Right hindlimb (tissue), 1 donor: ENCODE data around the gene PCID2.
"Not testable (repeated sequence)": the region's sequence is repeated elsewhere in the genome, so short reads cannot be mapped to it uniquely, and the experiment has no call there.

Experiments
- DNase-seq: peaks from one replicate; pipeline ENCODE4 v3.0.0-alpha.2; 2018

Gene PCID2

GRCh38 chr13:113162783-113163685 is 45.4 kb downstream of the PCID2 start:
- DNase-seq: no peak

- not testable (repeated sequence) for DNase-seq
Observed at GRCh38 chr13:113161975-113162374, 46.5 kb downstream of the PCID2 start.

GRCh38 chr13:113161433-113161832 is 47.0 kb downstream of the PCID2 start:
- no peak for DNase-seq

DNA sequence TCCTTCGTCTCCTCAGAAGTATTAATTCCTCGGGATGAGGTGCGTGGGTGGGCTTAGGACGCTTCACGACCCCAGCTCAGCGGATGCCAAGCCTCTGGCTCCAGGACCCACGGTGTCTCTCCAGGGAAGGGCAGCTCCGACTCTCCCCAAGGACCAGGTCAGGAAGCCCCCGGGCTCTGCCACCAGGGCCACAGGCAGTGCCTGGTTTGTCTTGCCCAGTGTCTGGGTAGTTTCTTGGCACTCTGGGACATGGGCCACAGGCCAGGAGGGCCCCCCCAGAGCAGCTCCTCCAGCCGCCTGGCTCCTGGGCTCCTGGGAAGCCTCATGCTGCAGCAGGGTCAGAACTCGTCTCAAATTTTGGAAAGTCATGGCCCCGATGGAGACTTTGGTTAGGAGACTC is 47.5 kb downstream of the PCID2 start:
- no peak for DNase-seq

GRCh38 chr13:113159701-113160100 is 48.8 kb downstream of the PCID2 start:
- DNase-seq: no peak

DNA sequence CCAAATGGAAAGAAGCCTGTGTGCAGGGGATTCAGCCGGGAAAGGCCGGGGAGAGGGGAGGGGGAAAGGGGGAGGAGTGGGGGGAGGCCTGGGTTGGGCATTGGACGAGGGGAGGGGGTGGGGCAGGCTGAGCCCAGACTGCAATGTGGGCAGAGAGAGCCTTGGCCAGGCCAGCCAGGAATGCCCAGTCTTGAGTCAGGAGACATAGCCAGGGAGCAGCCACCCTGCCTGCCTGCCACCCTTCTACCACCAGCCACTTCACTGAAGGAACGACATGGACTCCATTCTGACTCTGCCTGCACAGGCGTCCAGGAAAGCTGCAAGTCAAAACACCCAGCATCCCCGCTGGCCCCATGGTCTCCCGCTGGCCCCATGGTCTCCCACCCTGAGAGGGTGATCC is 49.5 kb downstream of the PCID2 start:
- no peak for DNase-seq

GRCh38 chr13:113157929-113158747 is 50.3 kb downstream of the PCID2 start, which contains the start of gene PROZ:
Gene PROZ, plus strand, starts transcription at chr13:113158648. Its CDS starts 13 bp downstream, at chr13:113158661.
- DNase-seq: no peak

- no peak for DNase-seq
Observed at GRCh38 chr13:113157206-113157928, 51.1 kb downstream of the PCID2 start.

DNA sequence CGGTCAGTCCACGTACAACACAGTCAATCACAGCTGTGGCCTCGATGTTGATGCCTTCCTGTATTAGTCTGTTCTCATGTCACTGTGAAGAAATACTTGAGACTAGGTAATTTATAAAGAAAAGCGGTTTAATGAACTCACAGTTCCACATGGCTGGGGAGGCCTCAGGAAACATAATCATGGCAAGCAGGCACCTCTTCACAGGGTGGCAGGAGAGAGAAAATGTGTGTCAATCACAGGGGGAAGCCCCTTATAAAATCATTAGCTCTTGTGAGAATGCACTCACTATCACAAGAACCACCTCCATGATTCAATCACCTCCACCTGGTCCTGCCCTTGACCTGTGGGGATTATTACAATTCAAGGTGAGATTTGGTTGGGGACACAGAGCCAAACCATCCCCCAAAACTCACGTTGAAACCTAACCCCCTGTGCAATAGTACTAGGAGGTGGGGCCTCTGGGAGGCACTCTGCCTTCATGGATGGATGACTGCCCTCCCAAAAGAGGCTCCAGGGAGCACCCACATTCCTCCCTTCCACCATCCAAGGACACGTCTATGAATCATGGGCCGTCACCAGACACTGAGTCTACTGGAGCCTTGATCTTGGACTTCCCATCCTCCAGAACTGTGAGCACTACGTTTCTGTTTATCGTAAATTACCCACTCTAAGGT is 52.4 kb downstream of the PCID2 start:
- no peak for DNase-seq

DNA sequence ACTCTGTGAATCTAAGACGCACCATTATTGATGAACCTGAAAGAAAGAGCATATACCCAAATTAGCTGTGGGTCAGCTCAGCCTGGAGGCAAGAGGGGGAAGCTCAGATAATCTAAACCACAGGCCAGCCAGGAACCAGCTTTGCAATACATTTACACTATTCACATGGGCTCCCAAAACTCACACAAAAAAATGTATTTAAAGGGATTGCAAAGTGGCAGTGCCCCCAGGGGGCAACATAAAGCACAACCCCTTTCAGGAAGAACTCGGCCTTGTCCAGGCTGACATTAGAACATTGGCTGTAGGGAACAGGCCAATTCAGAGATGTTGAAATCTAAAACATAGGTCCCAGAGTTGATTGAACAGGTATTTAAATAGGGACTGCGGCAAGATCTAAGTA is 53.3 kb downstream of the PCID2 start:
- no peak for DNase-seq

- peak; percentile 72 for DNase-seq
Observed at GRCh38 chr13:113153810-113154748, 54.4 kb downstream of the PCID2 start.

- DNase-seq: peak; percentile 62
Observed at GRCh38 chr13:113152984-113153809, 55.3 kb downstream of the PCID2 start.

DNA sequence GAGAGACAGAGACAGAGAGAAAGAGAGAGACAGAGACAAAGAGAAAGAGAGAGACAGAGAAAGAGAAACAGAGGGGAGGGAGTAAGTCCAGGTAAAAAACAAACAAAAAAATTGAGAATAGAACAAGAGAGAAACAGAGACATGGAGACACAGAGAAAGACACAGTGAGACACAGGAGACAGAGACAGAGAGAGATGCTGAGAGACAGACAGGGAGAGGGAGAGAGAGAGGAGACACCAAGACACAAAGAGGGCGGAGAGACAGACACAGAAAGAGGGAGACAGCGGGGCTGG is 55.8 kb downstream of the PCID2 start:
- DNase-seq: no peak

DNA sequence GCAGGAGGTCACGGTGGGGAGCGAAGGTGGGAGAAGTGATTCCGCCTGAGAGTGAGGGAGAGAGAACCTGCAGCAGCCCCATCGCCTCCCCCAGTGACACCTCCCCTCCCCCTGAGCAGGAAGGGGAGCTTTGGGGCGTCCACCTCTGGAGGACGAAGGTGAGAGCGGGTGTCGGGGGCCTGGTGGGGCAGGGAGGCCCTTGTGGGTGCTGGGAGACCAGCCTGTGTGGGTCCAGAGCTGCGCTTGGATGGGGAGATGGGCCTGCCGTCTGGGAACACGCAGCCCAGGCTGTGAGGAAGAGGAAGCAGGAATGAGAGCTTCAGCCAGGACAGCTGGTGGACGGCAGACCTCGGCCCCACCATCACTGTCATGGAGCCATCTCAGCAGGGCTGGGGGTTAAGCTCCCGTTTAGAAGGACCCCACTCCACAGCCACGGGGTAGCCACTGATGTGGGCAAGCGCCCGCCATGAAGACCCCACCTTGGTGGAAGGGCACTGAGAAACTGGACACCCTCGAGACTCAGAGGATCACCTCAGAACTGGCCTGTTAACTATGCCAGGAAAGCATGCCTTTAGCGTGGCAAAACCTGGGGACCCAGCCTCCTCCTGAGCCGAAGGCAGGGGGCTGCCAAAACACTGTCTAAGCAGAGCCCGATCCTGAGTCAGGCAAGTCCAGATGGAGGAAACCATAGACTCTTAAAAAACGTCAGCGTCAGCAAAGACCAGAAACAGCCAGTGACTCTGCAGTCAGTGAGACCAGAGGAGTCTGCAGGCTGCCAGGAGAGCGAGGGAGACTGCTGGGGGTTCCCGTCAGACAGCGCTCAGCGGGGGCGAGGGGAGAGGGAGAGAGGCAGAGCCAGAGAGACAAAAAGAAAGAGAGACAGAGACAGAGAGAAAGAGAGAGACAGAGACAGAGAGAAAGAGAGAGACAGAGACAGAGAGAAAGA is 56.5 kb downstream of the PCID2 start:
- DNase-seq: peak; percentile 57

DNA sequence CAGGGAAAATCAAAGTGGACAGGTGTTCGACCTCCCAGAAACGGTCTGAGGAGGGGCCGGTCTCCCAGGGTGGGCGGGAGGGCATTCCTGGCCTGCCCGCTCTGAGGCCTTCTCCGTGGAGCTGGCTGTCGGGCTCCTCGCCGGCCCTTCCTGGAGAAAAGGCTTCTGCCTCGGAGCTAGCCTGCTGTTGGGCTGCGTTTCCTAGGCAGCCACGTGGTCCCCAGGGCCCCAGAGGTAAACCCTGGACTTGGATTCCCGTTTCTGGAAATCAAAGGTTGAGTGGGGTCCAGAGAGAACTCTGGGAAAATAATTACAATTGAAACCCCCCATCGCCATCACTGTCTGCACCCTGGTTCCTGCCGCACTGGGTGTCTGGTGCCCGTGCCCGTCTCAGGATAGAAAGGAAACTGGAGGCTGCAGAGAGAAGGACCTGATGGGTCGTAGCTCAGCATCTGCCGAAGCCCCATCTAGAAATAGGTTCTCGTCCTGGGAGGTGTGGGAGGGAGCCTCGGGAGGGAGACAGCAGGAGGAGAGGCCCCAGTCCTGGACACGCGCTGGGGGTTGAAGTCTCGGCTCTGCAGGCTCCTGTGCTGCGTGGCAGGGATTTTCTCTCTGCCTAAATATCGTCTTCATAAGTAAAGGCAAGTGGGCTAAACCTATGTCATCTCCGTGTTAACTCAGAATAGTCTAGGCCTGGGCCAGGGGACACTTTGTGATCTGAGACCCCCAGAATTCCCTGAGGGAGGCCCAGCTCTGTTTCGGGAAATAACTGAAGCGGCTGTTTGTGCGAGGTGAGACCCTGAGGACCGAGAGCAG is 57.7 kb downstream of the PCID2 start:
- DNase-seq: peak; percentile 59

GRCh38 chr13:113149711-113150549 is 58.5 kb downstream of the PCID2 start:
- no peak for DNase-seq

- DNase-seq: no peak
Observed at GRCh38 chr13:113148940-113149503, 59.4 kb downstream of the PCID2 start.
